H1 (cell line): Measurements from ENCODE around the gene ADARB2.

Experiments
- EZH2 ChIP-seq: fragments of 200-600 bp; sonication (generic); IDR thresholded peaks from 2 replicates; pipeline ENCODE4 v1.7.1; 2012; ENCODE audit warnings: low read depth, mild to moderate bottlenecking, moderate library complexity, low read length, inconsistent platforms; ENCODE audit not compliant: severe bottlenecking
- KDM1A ChIP-seq: fragments of 200-600, 300-600 bp; sonication (generic); IDR thresholded peaks from 2 replicates; pipeline ENCODE4 v1.7.1; 2016; ENCODE audit warnings: mild to moderate bottlenecking, low read length, borderline replicate concordance
- POLR2A ChIP-seq, 2 experiments: IDR thresholded peaks; 1 replicate in 1 of 2; 2 replicates in 1 of 2; pipeline ENCODE4 v1.6.1; 2011; ENCODE audit warnings: low read depth in 2 of 2, low read length in 2 of 2, mild to moderate bottlenecking in 2 of 2; ENCODE audit errors: control extremely low read depth in 1 of 2
- SUZ12 ChIP-seq: fragments of 200-600 bp; sonication (generic); IDR thresholded peaks from 2 replicates; pipeline ENCODE4 v1.6.1; 2012; ENCODE audit warnings: mild to moderate bottlenecking, inconsistent platforms, low read length, moderate library complexity, mixed read lengths
- USF2 ChIP-seq: IDR thresholded peaks from 2 replicates; pipeline ENCODE4 v1.6.1; 2011; ENCODE audit warnings: low read length, improper control_type of control experiment
- TF ChIP-seq, protein P1 (sequence below), 3 experiments: IDR thresholded peaks; 1 replicate in 2 of 3; 2 replicates in 1 of 3; pipeline versions ENCODE4 v1.5.1 to v1.6.1; 2011; ENCODE audit warnings: low read length in 3 of 3, mild to moderate bottlenecking in 3 of 3, inconsistent platforms in 2 of 3, low read depth in 1 of 3, moderate library complexity in 1 of 3; ENCODE audit not compliant: insufficient read depth in 1 of 3; ENCODE audit errors: control extremely low read depth in 1 of 3

DNA sequence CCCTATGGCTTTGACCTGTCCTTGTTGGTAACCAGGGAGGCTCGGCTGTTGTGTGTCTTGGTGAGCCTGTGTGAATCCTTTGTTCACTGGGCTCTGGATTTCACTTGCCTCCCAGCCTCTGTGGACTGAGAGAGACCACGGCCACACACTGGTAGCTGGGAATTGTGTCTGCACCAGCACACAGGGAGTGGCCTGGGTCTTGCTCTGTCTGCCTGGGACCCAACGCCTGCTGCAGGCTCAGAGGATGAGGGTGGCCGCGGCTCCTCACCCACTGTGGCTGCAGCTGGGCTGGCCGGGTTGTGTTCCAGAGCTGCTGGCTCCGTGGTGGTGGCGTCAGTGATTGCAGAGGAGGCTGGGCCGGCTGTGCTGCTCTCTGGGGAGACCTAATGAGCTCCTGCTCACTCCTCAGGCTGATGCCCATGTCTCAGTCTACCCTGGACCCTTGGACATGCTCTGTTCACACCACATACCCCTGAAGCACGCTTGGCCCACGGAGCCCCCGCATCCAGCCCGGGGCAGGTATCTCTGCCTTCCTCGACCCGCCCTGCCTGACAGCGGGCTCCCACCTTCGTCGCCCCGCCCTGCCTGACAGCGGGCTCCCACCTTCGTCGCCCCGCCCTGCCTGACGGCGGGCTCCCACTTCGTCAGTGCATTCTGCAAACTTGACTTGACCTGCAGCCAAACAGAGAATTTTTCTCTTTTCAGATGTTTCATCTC, 328.5 kb downstream of the ADARB2 start:
- TF ChIP-seq EZH2 (no peak), SUZ12 (no peak), POLR2A (IDR thresholded peaks at IDR 0.05; ENCODE audit: control extremely low read depth in 1 of 2, low read depth in 2 of 2, low read length in 2 of 2) (no peak), KDM1A (no peak), USF2 (no peak)
- TF ChIP-seq, protein P1, sequence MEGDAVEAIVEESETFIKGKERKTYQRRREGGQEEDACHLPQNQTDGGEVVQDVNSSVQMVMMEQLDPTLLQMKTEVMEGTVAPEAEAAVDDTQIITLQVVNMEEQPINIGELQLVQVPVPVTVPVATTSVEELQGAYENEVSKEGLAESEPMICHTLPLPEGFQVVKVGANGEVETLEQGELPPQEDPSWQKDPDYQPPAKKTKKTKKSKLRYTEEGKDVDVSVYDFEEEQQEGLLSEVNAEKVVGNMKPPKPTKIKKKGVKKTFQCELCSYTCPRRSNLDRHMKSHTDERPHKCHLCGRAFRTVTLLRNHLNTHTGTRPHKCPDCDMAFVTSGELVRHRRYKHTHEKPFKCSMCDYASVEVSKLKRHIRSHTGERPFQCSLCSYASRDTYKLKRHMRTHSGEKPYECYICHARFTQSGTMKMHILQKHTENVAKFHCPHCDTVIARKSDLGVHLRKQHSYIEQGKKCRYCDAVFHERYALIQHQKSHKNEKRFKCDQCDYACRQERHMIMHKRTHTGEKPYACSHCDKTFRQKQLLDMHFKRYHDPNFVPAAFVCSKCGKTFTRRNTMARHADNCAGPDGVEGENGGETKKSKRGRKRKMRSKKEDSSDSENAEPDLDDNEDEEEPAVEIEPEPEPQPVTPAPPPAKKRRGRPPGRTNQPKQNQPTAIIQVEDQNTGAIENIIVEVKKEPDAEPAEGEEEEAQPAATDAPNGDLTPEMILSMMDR (IDR thresholded peaks at IDR 0.05; ENCODE audit: control extremely low read depth in 1 of 3, insufficient read depth in 1 of 3, low read depth in 1 of 3, low read length in 3 of 3) = no peak
